Measurements from ENCODE around the gene RIC1. TPM values are rescaled to one million over a fixed set of nuclear protein-coding genes. Genes with fewer than 3 reads are reported as not detected.

RIC1 gene
- total RNA-seq, 1 experiment from 2014 or later = 25.5 TPM

- no peak for DNase-seq (ENCODE audit: low read depth, low spot score)
- intact Hi-C loops (cut with micrococcal nuclease) = no loop called here
- H3K4me3 ChIP-seq (replicated peaks in 1 of 2; ENCODE audit: low read depth in 1 of 2, low read length in 2 of 2) = no peak overlapping the region
- RAD21 ChIA-PET (ENCODE audit: low non-redundant PET in 1 of 2, low total read pairs in 2 of 2, uncharacterized antibody in 2 of 2, unreplicated experiment in 2 of 2) = no interaction called here
- H3K9ac ChIP-seq (ENCODE audit: low read length) = no peak overlapping the region
- H3K9me2 ChIP-seq (ENCODE audit: insufficient read depth) = no peaks in the 10 kb centered on the region
- no peaks in the 10 kb centered on the region for H3K27me3 ChIP-seq (ENCODE audit: insufficient read depth, low read length)
- CTCF ChIA-PET = no interaction called here
- ATAC-seq = no peak
- H3K4me2 ChIP-seq (ENCODE audit: low read length) = no peak overlapping the region
- POLR2A ChIA-PET = no interaction called here
- BruUV-seq (replicated peaks) = no TSS peak
- no peak overlapping the region for H2AFZ ChIP-seq (ENCODE audit: low read depth, low read length, poor library complexity, severe bottlenecking)
- H3K79me2 ChIP-seq (ENCODE audit: insufficient read depth, low read length) = peaks cover 11% of the 10 kb centered on the region
- no peaks in the 10 kb centered on the region for H3K9me3 ChIP-seq (ENCODE audit: control insufficient read depth in 1 of 2, insufficient read depth in 1 of 2, low read depth in 1 of 2, low read length in 2 of 2)
- no peak for TF ChIP-seq ELF1 (IDR thresholded peaks at IDR 0.05; ENCODE audit: borderline replicate concordance, low read depth)
- no peak for TF ChIP-seq ZFX (IDR thresholded peaks at IDR 0.05)
- TF ChIP-seq MAX (IDR thresholded peaks at IDR 0.05) = no peak
- TF ChIP-seq SRF (IDR thresholded peaks at IDR 0.05; ENCODE audit: low read depth) = no peak
- TF ChIP-seq FOSL1 (IDR thresholded peaks at IDR 0.05; ENCODE audit: low read depth) = no peak
- TF ChIP-seq ZBTB33 (IDR thresholded peaks at IDR 0.05; ENCODE audit: extremely low read depth, insufficient replicate concordance, low read length) = no peak
- no peak for TF ChIP-seq ZNF274 (IDR thresholded peaks at IDR 0.05; ENCODE audit: low read depth, low read length)
- no peak for TF ChIP-seq EGR1 (IDR thresholded peaks at IDR 0.05; ENCODE audit: low read depth)
- TF ChIP-seq POLR2A (IDR thresholded peaks at IDR 0.05; ENCODE audit: borderline replicate concordance, extremely low read depth, insufficient read depth, insufficient read length) = no peak
- no peak for TF ChIP-seq POLR2AphosphoS5 (IDR thresholded peaks at IDR 0.05; ENCODE audit: low read depth, low read length)
- no peak for TF ChIP-seq EZH2phosphoT487 (IDR thresholded peaks at IDR 0.05; ENCODE audit: borderline replicate concordance)
- TF ChIP-seq RAD21 (IDR thresholded peaks at IDR 0.05; ENCODE audit: low read depth) = no peak
- TF ChIP-seq SP1 (IDR thresholded peaks at IDR 0.05; ENCODE audit: low read depth) = no peak
- no peaks in the 10 kb centered on the region for H3K36me3 ChIP-seq (ENCODE audit: control insufficient read depth in 1 of 2, insufficient read depth in 2 of 2, low read length in 2 of 2)
- H3K27ac ChIP-seq (ENCODE audit: low read depth, low read length) = no peak overlapping the region
- peaks cover 45 to 51% of the 10 kb centered on the region in 2 experiments for H3K4me1 ChIP-seq (ENCODE audit: control insufficient read depth in 1 of 2, insufficient read depth in 2 of 2, low read length in 2 of 2)
- no peaks in the 10 kb centered on the region for H4K20me1 ChIP-seq (ENCODE audit: insufficient read depth)
These were observed 4.3 kb upstream of the RIC1 start for GRCh38 chr9:5624655-5625054.

Data from HCT116 (cell line).